HG03280 (cell line): ENCODE measurements around the gene NOS1AP.
"Not testable (repeated sequence)": the region's sequence is repeated elsewhere in the genome, so short reads cannot be mapped to it uniquely, and the experiment has no call there.

Experiments used
- ATAC-seq: cut with Tn5 transposase; IDR thresholded peaks from one replicate; pipeline ENCODE4 v1.9.1; 2021; ENCODE audit warnings: mild to moderate bottlenecking, moderate library complexity; ENCODE audit not compliant: unreplicated experiment

Gene NOS1AP

GRCh38 chr1:162391790-162392563 is 322.5 kb downstream of the NOS1AP start:
- peak; percentile 55 for ATAC-seq

DNA sequence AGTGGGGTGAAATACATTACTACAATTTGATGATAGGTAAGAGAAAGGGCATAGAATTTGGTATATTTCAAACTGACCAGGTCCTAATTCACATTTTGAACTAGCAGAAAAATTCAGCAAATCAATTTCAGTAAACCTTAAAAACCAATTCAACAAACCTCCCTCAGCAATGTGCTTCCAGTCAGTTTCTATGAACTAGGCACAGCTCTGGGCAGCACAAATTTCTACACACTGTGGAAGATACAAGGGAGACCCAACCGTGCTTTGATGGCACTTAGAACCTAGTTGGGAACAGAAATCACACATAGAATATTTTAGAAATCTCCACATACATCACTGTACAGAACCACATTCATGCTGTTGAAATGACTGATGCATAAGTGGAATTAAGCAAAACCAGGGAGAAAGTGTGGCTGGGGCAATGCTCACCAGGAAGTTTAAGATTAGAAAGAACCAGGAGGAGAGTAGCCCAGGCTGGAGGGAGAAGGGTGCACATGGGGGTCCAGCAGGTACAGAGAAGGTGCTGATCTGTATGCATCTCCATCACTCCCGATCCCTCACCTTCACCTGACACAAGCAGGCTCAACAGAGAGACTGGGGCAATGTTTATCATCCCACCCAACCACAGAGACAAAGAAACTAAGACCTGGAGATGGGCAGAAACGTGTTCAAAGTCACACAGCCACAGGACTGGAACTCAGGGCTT is 326.9 kb downstream of the NOS1AP start:
- no peak for ATAC-seq

DNA sequence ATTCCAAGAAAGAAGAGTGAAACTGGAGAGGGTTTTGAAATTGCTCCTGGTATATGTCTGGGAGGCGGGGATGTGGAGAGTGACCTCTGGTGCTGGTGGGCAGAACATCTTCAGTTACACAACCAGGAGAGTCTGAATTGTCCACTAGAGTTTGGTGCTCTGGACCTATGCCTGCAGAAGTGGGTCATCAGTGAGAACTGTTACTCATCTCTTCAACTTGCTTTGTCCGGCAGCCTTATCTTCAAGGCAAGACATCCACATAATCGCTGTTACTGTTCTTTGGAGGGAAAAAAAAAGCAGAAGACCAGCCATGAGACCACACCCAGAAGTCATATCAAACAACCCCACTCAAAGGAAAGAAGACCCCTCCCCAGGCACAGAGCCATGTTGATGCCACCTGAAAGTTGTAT is 327.6 kb downstream of the NOS1AP start:
- no peak for ATAC-seq

DNA sequence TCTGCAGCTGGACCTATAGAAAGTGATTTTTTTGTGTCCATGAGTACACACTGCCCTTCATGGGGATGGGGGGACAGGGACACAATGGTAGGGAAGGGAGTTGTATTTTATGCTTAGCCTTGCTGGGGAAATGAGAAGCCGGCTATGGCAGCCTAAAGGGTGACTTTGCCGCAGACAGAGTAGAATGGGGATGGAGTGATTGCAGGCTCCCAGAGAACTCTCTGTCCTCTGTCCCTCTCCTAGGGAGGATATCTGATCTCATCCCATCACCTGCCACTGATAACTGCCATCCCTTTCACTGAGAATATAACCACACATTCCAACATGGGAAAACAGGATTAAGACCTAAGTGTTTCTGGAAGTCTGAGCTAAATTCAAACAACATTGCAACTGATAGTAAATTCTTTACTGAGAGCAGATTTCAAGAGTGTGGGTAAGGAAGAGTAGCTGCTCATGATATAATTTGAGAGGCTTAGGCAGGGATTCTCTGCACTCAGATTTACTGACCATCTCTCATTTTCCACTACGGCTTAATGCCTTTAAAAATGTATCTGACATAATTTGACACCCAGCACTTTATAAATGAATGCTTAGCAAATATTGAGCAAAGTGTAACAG is 328.6 kb downstream of the NOS1AP start:
- ATAC-seq = no peak

GRCh38 chr1:162398999-162399580 is 329.6 kb downstream of the NOS1AP start:
- ATAC-seq = no peak

- ATAC-seq = no peak
These were observed 331.4 kb downstream of the NOS1AP start for GRCh38 chr1:162400790-162401355.

DNA sequence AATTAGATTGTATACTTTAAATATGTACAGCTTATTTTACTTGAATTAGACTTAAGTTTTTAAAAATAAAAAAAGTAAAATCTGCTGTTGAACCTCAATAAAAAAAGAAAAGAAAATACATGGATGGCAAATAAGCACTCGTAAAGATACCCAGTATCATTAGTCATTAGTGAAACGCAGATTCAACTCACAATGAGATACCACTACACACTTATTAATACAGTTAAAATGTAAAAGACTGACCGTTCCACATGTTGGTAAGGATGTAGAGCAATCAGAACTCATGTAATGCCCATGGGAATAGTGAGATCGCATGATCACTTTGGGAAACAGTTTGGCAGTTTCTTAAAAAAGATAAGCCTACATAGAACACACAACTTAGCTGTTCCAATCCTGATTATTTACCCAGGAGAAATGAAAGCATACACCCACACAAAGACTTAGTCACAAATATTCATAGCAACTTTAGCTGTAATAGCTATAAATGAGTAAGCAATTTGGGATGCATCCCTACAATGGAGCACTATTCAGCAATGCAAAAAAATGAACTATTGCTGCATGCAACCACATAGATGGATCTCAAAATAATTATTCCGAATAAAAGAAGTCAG is 335.2 kb downstream of the NOS1AP start:
- no peak for ATAC-seq

- ATAC-seq = no peak
These were observed 336.3 kb downstream of the NOS1AP start for GRCh38 chr1:162405800-162406199.

GRCh38 chr1:162406811-162407210 is 337.3 kb downstream of the NOS1AP start:
- no peak for ATAC-seq

DNA sequence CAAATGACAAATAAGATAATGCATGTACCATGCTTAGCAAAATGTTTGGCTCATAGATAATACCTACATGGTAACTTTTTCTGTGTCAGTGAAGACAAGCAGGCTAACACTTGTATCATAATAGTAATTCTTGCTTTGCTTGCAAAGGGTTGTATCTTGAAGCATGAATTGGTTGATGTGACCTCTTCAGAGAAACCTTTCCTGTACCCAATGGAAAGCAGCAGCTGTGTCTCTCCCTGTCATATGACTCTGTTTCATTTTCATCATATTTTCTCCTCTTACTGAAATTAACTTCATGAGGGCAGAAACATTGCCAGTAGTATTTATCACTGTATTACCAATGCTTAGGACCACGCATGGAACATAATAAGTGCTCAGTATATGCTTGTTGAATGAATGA is 338.0 kb downstream of the NOS1AP start:
- ATAC-seq = no peak

- ATAC-seq = no peak
These were observed 342.5 kb downstream of the NOS1AP start, which contains the start of gene SH2D1B for GRCh38 chr1:162412002-162412401. Gene SH2D1B (minus strand): TSS chr1:162412136. CDS start chr1:162412016, 120 bp downstream.

DNA sequence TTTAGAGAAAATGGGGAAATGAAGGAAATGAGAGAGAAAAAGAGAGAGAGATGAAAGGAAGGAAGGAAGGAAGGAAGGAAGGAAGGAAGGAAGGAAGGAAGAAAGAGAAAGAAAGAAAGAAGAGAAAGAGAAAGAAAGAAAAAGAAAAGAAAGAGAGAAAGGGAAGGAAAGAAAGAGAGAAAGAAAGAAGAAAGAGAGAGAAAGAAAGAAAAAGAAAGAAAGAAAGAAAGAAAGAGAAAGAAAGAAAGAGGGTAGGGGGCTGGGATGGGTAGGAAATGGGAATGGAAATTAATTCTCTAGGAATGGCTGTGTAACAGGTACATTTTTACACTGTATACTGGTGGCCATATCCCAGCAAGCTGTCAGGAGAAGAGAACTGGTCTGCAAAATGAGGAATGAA is 346.7 kb downstream of the NOS1AP start:
- no peak for ATAC-seq

GRCh38 chr1:162416909-162417308 is 347.4 kb downstream of the NOS1AP start:
- no peak for ATAC-seq

GRCh38 chr1:162417650-162418049 is 348.2 kb downstream of the NOS1AP start:
- ATAC-seq = no peak

- ATAC-seq = not testable (repeated sequence)
These were observed 349.1 kb downstream of the NOS1AP start for GRCh38 chr1:162418584-162418983.

DNA sequence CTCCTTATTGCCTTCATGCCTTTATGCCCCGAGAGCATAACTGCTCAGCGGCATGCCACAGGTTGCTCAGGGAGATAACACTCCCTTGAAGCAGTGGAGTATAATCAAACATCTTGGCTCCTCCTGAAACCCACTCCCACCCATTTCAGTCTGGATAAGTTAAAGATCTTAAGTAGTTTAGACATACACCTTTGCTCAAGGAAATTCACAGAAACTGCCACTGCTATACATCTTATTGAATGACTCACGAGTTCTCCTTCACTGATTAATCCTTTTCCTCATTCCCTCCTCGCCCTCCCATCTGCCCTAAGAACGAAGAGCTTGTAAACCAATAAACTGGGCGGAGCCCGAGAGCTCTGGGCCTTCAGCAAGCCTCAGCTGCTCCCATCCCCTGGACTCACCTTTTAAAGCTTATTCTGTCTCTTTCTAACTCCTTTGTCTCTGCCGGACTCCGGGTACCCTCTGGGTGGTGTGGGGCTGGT is 350.0 kb downstream of the NOS1AP start:
- not testable (repeated sequence) for ATAC-seq
